Left ventricle myocardium inferior (tissue), 1 donor: ENCODE measurements around the gene ASB18. TPM values are rescaled to one million over a fixed set of nuclear protein-coding genes. Genes with fewer than 3 reads are reported as not detected.
A peak's percentile ranks its signal among the peaks of the same experiment; 100 is the strongest.

ENCODE experiments used
- DNase-seq: peaks from one replicate; pipeline ENCODE4 v3.0.0-alpha.2; 2020
- H3K27ac ChIP-seq: fragments of 200-600 bp; replicated peaks from 2 replicates; pipeline ENCODE4 v1.8.0; 2021
- H3K27me3 ChIP-seq: fragments of 200-600 bp; 2 replicates; pipeline ENCODE4 v1.8.0; 2021; ENCODE audit warnings: low read depth
- H3K36me3 ChIP-seq: fragments of 200-600 bp; 2 replicates; pipeline ENCODE4 v1.8.0; 2021
- H3K4me1 ChIP-seq: fragments of 200-600 bp; 2 replicates; pipeline ENCODE4 v1.8.0; 2021
- H3K4me3 ChIP-seq: fragments of 200-600 bp; 2 replicates; pipeline ENCODE4 v1.8.0; 2021; ENCODE audit warnings: mild to moderate bottlenecking, moderate library complexity
- H3K9me3 ChIP-seq: fragments of 200-600 bp; replicated peaks from 2 replicates; pipeline ENCODE4 v1.8.0; 2021
- intact Hi-C: fragments of 100-400 bp; cut with micrococcal nuclease; formaldehyde crosslinking; loops from one replicate; pipeline ENCODE4 v1.11.0; 2022
- total RNA-seq: library from RNA; stranded (reverse); fragmentation: NEBNext Ultra II Directional; extraction: Animal tissue kit (Norgen Biotek cat#: 25700); gene quantifications from one replicate; pipeline ENCODE4 v1.2.1, GENCODE V29; 2021
- TF ChIP-seq, protein P1 (sequence below): fragments of 200-600 bp; IDR thresholded peaks from 2 replicates; pipeline ENCODE4 v1.8.0; 2021; ENCODE audit warnings: antibody characterized with exemption, mild to moderate bottlenecking, borderline replicate concordance
- donor health status: DM: no; HTN: yes; CAD: no; lungs with severe emphysema.

The ASB18 gene
- total RNA-seq, 1 donor from 2014 or later: 11.3 TPM

DNA sequence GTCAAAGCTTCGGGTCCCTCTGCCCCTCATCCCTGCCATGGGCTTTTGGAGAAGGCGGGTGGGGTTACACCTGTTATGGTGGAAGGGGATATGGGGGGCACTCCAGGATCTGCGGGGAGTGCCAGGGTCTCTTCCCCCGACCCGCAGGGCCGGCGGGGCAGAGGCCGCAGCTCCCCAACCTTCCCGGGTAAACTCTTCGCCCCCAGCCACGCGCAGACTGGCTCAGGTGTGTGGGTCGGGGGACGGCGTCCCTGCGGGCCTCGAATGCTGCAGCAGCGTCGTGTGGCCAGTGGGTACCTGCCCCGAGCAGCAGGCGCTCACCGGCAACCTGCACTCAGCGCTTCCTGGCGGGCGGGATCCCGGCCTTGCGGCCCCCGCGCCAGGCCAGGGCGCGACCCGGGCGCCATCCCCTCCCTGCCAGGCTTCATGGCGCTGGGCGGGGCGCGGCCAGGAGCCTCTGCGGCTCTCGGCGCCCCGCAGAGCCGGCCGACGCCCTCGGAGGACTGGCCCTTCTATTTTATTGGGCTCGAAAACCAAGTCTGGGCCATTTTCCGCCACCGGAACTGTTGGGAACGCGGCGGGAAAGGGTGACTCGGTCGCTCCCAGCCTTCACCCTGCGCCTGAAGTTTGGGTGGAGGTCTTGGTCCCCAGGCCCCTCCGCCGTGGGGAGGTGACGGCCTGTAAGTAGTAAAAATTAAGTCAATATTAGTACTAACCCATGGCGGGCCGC lies 100.6 kb downstream of the ASB18 start:
- Histone ChIP-seq H3K27ac (no peak overlapping the region), H3K27me3 (peaks cover 100% of the 10 kb centered on the region), H3K36me3 (no peaks in the 10 kb centered on the region), H3K4me3 (peak overlapping the region; percentile 63), H3K4me1 (peaks cover 55% of the 10 kb centered on the region), H3K9me3 (no peaks in the 10 kb centered on the region)
- TF ChIP-seq, protein P1, sequence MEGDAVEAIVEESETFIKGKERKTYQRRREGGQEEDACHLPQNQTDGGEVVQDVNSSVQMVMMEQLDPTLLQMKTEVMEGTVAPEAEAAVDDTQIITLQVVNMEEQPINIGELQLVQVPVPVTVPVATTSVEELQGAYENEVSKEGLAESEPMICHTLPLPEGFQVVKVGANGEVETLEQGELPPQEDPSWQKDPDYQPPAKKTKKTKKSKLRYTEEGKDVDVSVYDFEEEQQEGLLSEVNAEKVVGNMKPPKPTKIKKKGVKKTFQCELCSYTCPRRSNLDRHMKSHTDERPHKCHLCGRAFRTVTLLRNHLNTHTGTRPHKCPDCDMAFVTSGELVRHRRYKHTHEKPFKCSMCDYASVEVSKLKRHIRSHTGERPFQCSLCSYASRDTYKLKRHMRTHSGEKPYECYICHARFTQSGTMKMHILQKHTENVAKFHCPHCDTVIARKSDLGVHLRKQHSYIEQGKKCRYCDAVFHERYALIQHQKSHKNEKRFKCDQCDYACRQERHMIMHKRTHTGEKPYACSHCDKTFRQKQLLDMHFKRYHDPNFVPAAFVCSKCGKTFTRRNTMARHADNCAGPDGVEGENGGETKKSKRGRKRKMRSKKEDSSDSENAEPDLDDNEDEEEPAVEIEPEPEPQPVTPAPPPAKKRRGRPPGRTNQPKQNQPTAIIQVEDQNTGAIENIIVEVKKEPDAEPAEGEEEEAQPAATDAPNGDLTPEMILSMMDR: no peak
- intact Hi-C loops: no loop called here
- no peak for DNase-seq

DNA sequence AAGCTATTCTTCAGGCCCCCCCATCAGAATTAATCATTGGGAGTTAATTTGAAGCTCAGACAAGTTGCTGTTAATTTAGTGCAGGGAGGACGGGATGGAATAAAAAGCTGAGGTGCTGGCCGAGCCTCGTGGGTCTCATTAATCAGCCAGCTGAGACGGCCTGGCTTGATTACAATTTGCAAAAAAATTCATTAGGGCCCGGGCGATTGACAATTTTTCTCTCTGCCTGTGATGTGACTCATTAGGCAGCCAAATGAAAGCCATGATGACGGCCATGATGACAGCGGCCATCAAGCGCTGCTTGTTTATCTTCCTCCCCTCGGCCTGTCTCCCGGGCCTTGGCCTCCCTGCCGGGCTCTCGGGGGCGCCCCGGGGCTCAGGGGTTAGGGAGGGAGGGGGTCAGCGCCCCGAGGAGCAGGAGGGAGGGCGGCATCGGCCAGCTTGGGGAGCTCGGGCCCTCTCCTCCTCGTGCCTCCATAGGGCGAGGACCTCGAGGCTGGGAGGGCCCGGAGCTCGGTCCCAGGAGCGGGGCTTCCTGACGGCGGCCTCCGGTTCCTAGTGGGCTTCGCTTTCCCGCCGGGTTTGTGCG lies 101.2 kb downstream of the ASB18 start:
- H3K4me3 ChIP-seq: peak overlapping the region; percentile 63
- TF ChIP-seq, protein P1: no peak
- no peaks in the 10 kb centered on the region for H3K36me3 ChIP-seq
- no peaks in the 10 kb centered on the region for H3K9me3 ChIP-seq
- no peak overlapping the region for H3K27ac ChIP-seq
- intact Hi-C loops: no loop called here
- peaks cover 49% of the 10 kb centered on the region for H3K4me1 ChIP-seq
- DNase-seq: no peak
- peaks cover 100% of the 10 kb centered on the region for H3K27me3 ChIP-seq

DNA sequence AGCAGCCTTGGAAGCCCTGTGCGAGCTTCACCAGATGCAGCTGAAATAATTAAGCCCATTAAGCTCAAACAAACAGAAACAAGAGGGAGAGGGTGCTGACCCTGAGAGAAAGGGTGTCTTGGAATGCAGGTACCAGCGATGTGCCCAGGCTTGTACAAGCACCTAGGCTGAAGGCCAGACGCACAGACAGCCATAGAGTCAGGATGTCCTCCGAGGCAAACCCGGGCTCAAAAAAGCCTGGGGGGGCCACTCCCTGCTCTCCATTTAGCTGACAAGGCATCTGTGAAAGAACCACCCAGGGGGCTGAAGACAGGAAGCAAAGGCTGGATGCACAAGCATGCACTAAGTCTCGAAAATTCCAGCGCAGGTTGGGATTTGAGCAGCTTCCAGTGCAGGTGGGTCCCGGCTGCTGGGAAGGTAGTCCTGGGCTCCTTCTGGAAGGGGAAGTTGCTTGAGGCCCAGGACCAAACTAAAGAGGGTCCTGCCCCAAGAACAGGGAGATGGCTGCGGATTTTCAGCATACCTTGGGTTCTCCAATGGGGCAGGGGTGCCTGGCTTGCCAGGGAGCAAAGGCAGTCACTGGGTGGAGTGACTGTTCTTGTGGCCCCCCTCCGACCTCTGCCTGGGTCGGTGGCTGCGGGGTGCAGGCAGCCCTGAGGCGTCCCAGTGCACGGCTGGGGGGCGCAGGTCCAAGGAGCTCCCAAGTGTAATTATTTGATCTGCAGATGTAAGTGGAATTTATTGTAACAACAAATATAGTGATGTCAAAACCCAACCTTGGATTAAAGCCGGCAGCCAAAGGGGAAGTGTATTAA lies 102.0 kb downstream of the ASB18 start:
- H3K36me3 ChIP-seq: no peaks in the 10 kb centered on the region
- TF ChIP-seq, protein P1: no peak
- H3K27me3 ChIP-seq: peaks cover 100% of the 10 kb centered on the region
- no peak overlapping the region for H3K27ac ChIP-seq
- DNase-seq: no peak
- peaks cover 41% of the 10 kb centered on the region for H3K4me1 ChIP-seq
- intact Hi-C loops: no loop called here
- H3K9me3 ChIP-seq: no peaks in the 10 kb centered on the region
- no peak overlapping the region for H3K4me3 ChIP-seq

DNA sequence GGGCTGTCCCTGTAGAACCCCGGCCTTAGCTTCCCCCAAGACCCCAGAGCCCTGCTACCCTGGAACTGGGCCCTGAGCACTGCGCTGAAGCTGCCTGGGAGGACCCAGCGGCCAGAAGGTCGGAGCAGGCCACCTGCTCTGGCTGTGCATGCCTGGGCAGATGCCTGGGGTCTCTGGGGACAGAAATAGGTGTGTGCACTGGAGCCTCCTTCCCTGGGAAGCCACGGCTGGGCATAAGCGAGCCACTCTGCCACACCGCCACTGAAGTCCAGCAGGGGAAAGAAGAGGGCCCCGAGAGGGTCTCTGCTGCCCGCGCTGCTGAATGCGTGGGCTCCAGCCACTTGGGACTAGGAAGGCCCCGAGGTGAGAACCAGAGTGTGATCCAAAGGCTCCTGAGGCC lies 102.7 kb downstream of the ASB18 start:
- no peak for DNase-seq
- intact Hi-C loops: no loop called here
- no peaks in the 10 kb centered on the region for H3K9me3 ChIP-seq
- H3K36me3 ChIP-seq: no peaks in the 10 kb centered on the region
- peaks cover 98% of the 10 kb centered on the region for H3K27me3 ChIP-seq
- no peak overlapping the region for H3K4me3 ChIP-seq
- TF ChIP-seq, protein P1: no peak
- H3K4me1 ChIP-seq: peaks cover 34% of the 10 kb centered on the region
- no peak overlapping the region for H3K27ac ChIP-seq

DNA sequence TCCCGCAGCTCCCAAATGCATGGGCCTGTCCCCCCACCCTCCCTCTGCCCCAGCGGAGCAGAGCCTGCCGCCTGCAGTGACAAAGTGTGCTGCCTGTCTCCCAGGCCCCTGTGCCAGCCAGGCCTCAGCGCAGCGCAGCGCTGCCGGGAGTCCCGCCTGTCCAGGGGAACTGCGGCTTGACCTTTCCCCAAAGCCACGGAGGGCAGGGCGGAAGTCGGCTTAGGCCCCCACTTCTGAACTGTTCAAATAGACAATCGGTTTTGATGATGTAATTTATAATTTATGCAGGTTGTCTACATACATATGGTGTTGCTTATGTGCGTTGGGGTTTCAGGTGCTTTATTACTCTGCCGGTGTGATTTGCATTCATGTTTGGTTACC lies 103.1 kb downstream of the ASB18 start:
- no peak for DNase-seq
- Histone ChIP-seq H3K27me3 (peaks cover 98% of the 10 kb centered on the region), H3K27ac (no peak overlapping the region), H3K4me1 (peaks cover 30% of the 10 kb centered on the region), H3K9me3 (no peaks in the 10 kb centered on the region), H3K36me3 (no peaks in the 10 kb centered on the region), H3K4me3 (no peak overlapping the region)
- TF ChIP-seq, protein P1: no peak
- intact Hi-C loops: no loop called here
